UCSD-AML1 (cell line): Measurements from ENCODE around the gene LRAT.

Experiments
- DNase-seq: peaks from one replicate; lab custom pipeline; 2025; ENCODE audit not compliant: unreplicated experiment; lab: John Stamatoyannopoulos, UW

Gene LRAT

GRCh38 chr4:154760895-154761294 is 17.1 kb downstream of the LRAT start:
- DNase-seq = no peak

DNA sequence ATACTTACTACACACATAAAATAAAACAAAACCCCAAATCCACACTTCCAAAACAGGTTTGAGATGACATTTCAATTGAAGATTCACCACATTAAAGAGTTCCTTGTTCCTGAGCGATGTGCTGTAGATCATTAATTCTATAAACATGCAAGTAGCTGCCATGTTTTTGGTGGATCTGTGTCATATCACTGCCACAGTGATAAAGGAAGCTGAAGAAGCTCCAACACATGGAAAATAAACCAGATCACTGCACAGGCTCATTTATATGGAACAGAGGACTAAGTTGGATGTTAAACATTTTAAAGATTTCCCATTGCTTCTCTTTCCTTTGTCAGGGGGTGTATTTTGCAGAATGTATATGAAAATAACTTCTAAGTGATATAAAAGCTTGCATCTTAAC is 34.5 kb downstream of the LRAT start:
- no peak for DNase-seq

DNA sequence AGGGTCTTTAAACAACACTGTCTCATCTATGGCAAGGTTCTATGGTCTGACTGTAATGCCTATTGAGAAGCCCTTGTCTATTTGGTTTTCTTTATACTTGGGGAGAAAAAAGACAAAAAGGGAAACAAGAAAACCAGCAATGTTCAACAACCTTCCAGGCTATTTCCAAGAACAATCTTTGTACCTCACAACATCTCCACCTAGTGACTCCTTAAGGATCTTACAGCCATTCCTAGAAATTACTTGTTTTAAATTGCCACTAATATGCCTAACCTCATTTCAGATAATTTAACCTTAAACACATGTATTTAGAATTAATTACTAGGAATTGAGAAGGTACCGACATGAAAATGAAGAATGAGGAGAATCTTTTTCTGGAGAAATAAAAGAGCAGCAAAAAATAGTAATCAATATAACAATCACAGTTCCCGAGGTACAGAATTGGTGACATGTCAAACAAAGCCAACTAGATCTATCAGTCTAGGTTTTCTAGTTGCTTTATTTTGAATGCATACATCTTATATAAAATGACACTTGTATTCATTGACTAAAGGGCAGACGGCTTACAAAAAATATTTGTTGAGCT is 35.7 kb downstream of the LRAT start:
- no peak for DNase-seq

GRCh38 chr4:154781126-154781982 is 37.6 kb downstream of the LRAT start, which contains the start of gene RBM46:
TSS of gene RBM46 (plus strand) at chr4:154781272. CDS start at chr4:154796753, 15,481 bp downstream.
- no peak for DNase-seq

- no peak for DNase-seq
Observed at GRCh38 chr4:154781983-154782293, 38.1 kb downstream of the LRAT start.
